Nephron (organoid): ENCODE data around the gene RASSF10.

ENCODE experiments used
- H3K27ac Mint-ChIP-seq, 3 experiments: 2 replicates each; pipeline ENCODE4 v1.8.0; 2020; ENCODE audit warnings: mixed read lengths in 3 of 3, mild to moderate bottlenecking in 2 of 3, moderate library complexity in 1 of 3
- H3K27me3 Mint-ChIP-seq: 2 replicates; pipeline ENCODE4 v1.8.0; 2021; ENCODE audit warnings: low read depth, mild to moderate bottlenecking, moderate library complexity, mixed read lengths
- H3K36me3 Mint-ChIP-seq: 2 replicates; pipeline ENCODE4 v1.8.0; 2020; ENCODE audit warnings: low read depth, mixed read lengths
- H3K4me1 Mint-ChIP-seq: 2 replicates; pipeline ENCODE4 v1.8.0; 2020; ENCODE audit warnings: mixed read lengths
- H3K4me3 Mint-ChIP-seq, 3 experiments: 2 replicates each; pipeline ENCODE4 v1.8.0; 2020; ENCODE audit warnings: mild to moderate bottlenecking in 3 of 3, mixed read lengths in 3 of 3, moderate library complexity in 2 of 3
- H3K9me3 Mint-ChIP-seq: 2 replicates; pipeline ENCODE4 v1.8.0; 2020; ENCODE audit warnings: mixed read lengths
- CTCF ChIP-seq, 3 experiments: fragments of 200-600 bp; sonication (generic); IDR thresholded peaks; one replicate each; pipeline ENCODE4 v1.5.0; 2021; ENCODE audit warnings: antibody characterized with exemption in 3 of 3; ENCODE audit not compliant: unreplicated experiment in 3 of 3

Gene RASSF10

GRCh38 chr11:13016415-13016814 lies 7.3 kb downstream of the RASSF10 start:
- TF ChIP-seq CTCF (IDR thresholded peaks at IDR 0.05; ENCODE audit: unreplicated experiment in 3 of 3), result no peak
- Mint-ChIP-seq H3K4me3 (no peak overlapping the region), H3K4me1 (peaks cover 21% of the 10 kb centered on the region), H3K9me3 (no peaks in the 10 kb centered on the region), H3K27ac (no peak overlapping the region), H3K27me3 (peaks cover 65% of the 10 kb centered on the region), H3K36me3 (no peaks in the 10 kb centered on the region)

- H3K36me3 Mint-ChIP-seq, result no peaks in the 10 kb centered on the region
- no peaks in the 10 kb centered on the region for H3K4me1 Mint-ChIP-seq
Observed at GRCh38 chr11:13019313-13019712, 10.2 kb downstream of the RASSF10 start.

GRCh38 chr11:13023423-13023822 lies 14.3 kb downstream of the RASSF10 start:
- Mint-ChIP-seq H3K27ac (peak overlapping the region in 1 of 3 experiments; percentile 36), H3K4me3 (no peak overlapping the region), H3K9me3 (peaks cover 3% of the 10 kb centered on the region), H3K4me1 (no peaks in the 10 kb centered on the region), H3K36me3 (no peaks in the 10 kb centered on the region), H3K27me3 (peaks cover 9% of the 10 kb centered on the region)
- no peak for TF ChIP-seq CTCF (IDR thresholded peaks at IDR 0.05; ENCODE audit: unreplicated experiment in 3 of 3)

More at GRCh38 chr11:13019313-13019712, 10.2 kb downstream of the RASSF10 start:
- peaks cover 45% of the 10 kb centered on the region for H3K27me3 Mint-ChIP-seq
- no peak for TF ChIP-seq CTCF (IDR thresholded peaks at IDR 0.05; ENCODE audit: unreplicated experiment in 3 of 3)
- no peak overlapping the region for H3K4me3 Mint-ChIP-seq
- H3K9me3 Mint-ChIP-seq, result peaks cover 3% of the 10 kb centered on the region
- H3K27ac Mint-ChIP-seq, result no peak overlapping the region

GRCh38 chr11:13026722-13027121 lies 17.6 kb downstream of the RASSF10 start:
- Mint-ChIP-seq H3K27me3 (peaks cover 9% of the 10 kb centered on the region), H3K9me3 (peaks cover 3% of the 10 kb centered on the region)
- no peak for TF ChIP-seq CTCF (IDR thresholded peaks at IDR 0.05; ENCODE audit: unreplicated experiment in 3 of 3)

GRCh38 chr11:13028322-13028721 lies 19.2 kb downstream of the RASSF10 start:
- H3K4me1 Mint-ChIP-seq, result no peaks in the 10 kb centered on the region
- no peak overlapping the region for H3K4me3 Mint-ChIP-seq
- no peak overlapping the region for H3K27ac Mint-ChIP-seq
- TF ChIP-seq CTCF (IDR thresholded peaks at IDR 0.05; ENCODE audit: unreplicated experiment in 3 of 3), result no peak
- H3K27me3 Mint-ChIP-seq, result no peaks in the 10 kb centered on the region
- no peaks in the 10 kb centered on the region for H3K9me3 Mint-ChIP-seq
- H3K36me3 Mint-ChIP-seq, result no peaks in the 10 kb centered on the region

More at GRCh38 chr11:13026722-13027121, 17.6 kb downstream of the RASSF10 start:
- Mint-ChIP-seq H3K4me1 (no peaks in the 10 kb centered on the region), H3K36me3 (no peaks in the 10 kb centered on the region), H3K4me3 (no peak overlapping the region), H3K27ac (no peak overlapping the region)

GRCh38 chr11:13029872-13030271 lies 20.8 kb downstream of the RASSF10 start:
- H3K36me3 Mint-ChIP-seq, result no peaks in the 10 kb centered on the region
- no peak for TF ChIP-seq CTCF (IDR thresholded peaks at IDR 0.05; ENCODE audit: unreplicated experiment in 3 of 3)
- no peak overlapping the region for H3K4me3 Mint-ChIP-seq
- H3K27ac Mint-ChIP-seq, result no peak overlapping the region
- no peaks in the 10 kb centered on the region for H3K9me3 Mint-ChIP-seq
- H3K4me1 Mint-ChIP-seq, result no peaks in the 10 kb centered on the region
- H3K27me3 Mint-ChIP-seq, result peaks cover 4% of the 10 kb centered on the region
